GM12878 (cell line): ENCODE data around the gene CALHM4. TPM values are rescaled to one million over a fixed set of nuclear protein-coding genes. Genes with fewer than 3 reads are reported as not detected.

Experiments
- ATAC-seq: fragments of 200-7000 bp; cut with Tn5 transposase; 3 replicates; pipeline ENCODE4 v1.9.1; 2020; ENCODE audit warnings: mild to moderate bottlenecking, moderate library complexity
- BruUV-seq: library from RNA; stranded (reverse); fragments of 400-500 nt; replicated peaks from 2 replicates; lab custom pipeline; 2021; lab: Mats Ljungman, UMichigan
- CTCF ChIA-PET: fragments of 300-600 bp; sonication (Branson Sonifier 250); formaldehyde crosslinking; extraction: SDS; loops from one replicate; lab custom pipeline; 2021; ENCODE audit warnings: inconsistent platforms; lab: Yijun Ruan, JAX
- POLR2A ChIA-PET: fragments of 350-600 bp; formaldehyde crosslinking; extraction: SDS; loops from one replicate; lab custom pipeline; 2021; ENCODE audit warnings: inconsistent platforms; lab: Charles Lee
- RAD21 ChIA-PET: fragments of 300-600 bp; sonication (Branson Sonifier 250); formaldehyde crosslinking; loops from one replicate; lab custom pipeline; 2023; ENCODE audit warnings: antibody characterized with exemption; ENCODE audit not compliant: unreplicated experiment; lab: Charles Lee
- SMC1A ChIA-PET: fragments of 300-600 bp; sonication (Branson Sonifier 250); formaldehyde crosslinking; loops from one replicate; lab custom pipeline; 2023; ENCODE audit not compliant: unreplicated experiment, uncharacterized antibody; lab: Charles Lee
- DNase-seq: peaks from one replicate; pipeline ENCODE4 v3.0.0-alpha.2; 2011; ENCODE audit warnings: low read depth, low spot score
- FAIRE-seq: peaks from 3 replicates; lab custom pipeline; 2011; peaks lifted over from hg19 to GRCh38; lab: Jason Lieb, UNC
- H2AFZ ChIP-seq: 2 replicates; pipeline ENCODE4 v1.6.0; 2011; ENCODE audit warnings: low read depth, low read length, control low read depth; ENCODE audit not compliant: control insufficient read depth
- H3K27ac ChIP-seq: 2 replicates; pipeline ENCODE4 v1.5.1; 2011; ENCODE audit warnings: control low read depth; ENCODE audit not compliant: control insufficient read depth, insufficient read depth
- H3K27me3 ChIP-seq, 2 experiments: replicated peaks in 1 of 2; 2 replicates each; pipeline versions ENCODE4 v1.6.0 to v1.6.1; 2011; ENCODE audit warnings: low read length in 1 of 2; ENCODE audit not compliant: control insufficient read depth in 2 of 2, insufficient read depth in 2 of 2
- H3K36me3 ChIP-seq, 2 experiments: 2 replicates each; pipeline ENCODE4 v1.5.1; 2011; ENCODE audit warnings: low read length in 1 of 2; ENCODE audit not compliant: control insufficient read depth in 2 of 2, insufficient read depth in 2 of 2
- H3K4me1 ChIP-seq: 2 replicates; pipeline ENCODE4 v1.6.1; 2011; ENCODE audit warnings: mild to moderate bottlenecking, low read length, moderate library complexity, mixed read lengths; ENCODE audit not compliant: control insufficient read depth, insufficient read depth
- H3K4me2 ChIP-seq: 2 replicates; pipeline ENCODE4 v1.6.0; 2011; ENCODE audit warnings: control low read depth; ENCODE audit not compliant: control insufficient read depth, insufficient read depth
- H3K4me3 ChIP-seq: fragments of 200-600 bp; sonication (generic); 2 replicates; pipeline ENCODE4 v1.5.1; 2016
- H3K79me2 ChIP-seq: 2 replicates; pipeline ENCODE4 v1.6.0; 2011; ENCODE audit warnings: low read length; ENCODE audit not compliant: control insufficient read depth, insufficient read depth
- H3K9ac ChIP-seq: 2 replicates; pipeline ENCODE4 v1.8.0; 2011; ENCODE audit warnings: low read length, control low read depth, mixed read lengths; ENCODE audit not compliant: control insufficient read depth, insufficient read depth
- H3K9me3 ChIP-seq: replicated peaks from 3 replicates; pipeline ENCODE4 v1.5.1; 2011; ENCODE audit warnings: mild to moderate bottlenecking, low read length; ENCODE audit not compliant: control insufficient read depth, insufficient read depth
- H4K20me1 ChIP-seq: 2 replicates; pipeline ENCODE4 v1.6.0; 2011; ENCODE audit not compliant: control insufficient read depth, insufficient read depth
- CREB1 ChIP-seq: IDR thresholded peaks from 2 replicates; pipeline ENCODE4 v1.6.1; 2012; ENCODE audit warnings: low read depth, mild to moderate bottlenecking, inconsistent platforms
- ESRRA ChIP-seq: IDR thresholded peaks from 2 replicates; pipeline ENCODE4 v1.6.1; 2012; ENCODE audit warnings: mild to moderate bottlenecking, low read length, improper control_type of control experiment
- FOXM1 ChIP-seq: IDR thresholded peaks from 2 replicates; pipeline ENCODE4 v1.6.1; 2012; ENCODE audit warnings: low read depth, mild to moderate bottlenecking, inconsistent platforms, low read length, moderate library complexity
- HDGF ChIP-seq: fragments of 450-650 bp; IDR thresholded peaks from 2 replicates; pipeline ENCODE4 v1.6.1; 2016; ENCODE audit warnings: antibody characterized with exemption
- MAX ChIP-seq: IDR thresholded peaks from 2 replicates; pipeline ENCODE4 v1.6.1; 2012; ENCODE audit warnings: low read depth, low read length, improper control_type of control experiment
- MYC ChIP-seq: IDR thresholded peaks from 2 replicates; pipeline ENCODE4 v1.6.1; 2011; ENCODE audit warnings: mild to moderate bottlenecking, low read length, moderate library complexity, inconsistent platforms; ENCODE audit not compliant: insufficient read depth, insufficient replicate concordance, insufficient read length, severe bottlenecking
- NRF1 ChIP-seq: conservative IDR thresholded peaks from 2 replicates; pipeline ENCODE4 v1.6.1; 2011; ENCODE audit warnings: mild to moderate bottlenecking, low read depth, low read length, improper control_type of control experiment
- PAX5 ChIP-seq: IDR thresholded peaks from 2 replicates; pipeline ENCODE4 v1.6.1; 2011; ENCODE audit warnings: low read depth, low read length, borderline replicate concordance
- PAX8 ChIP-seq: fragments of 450-650 bp; IDR thresholded peaks from 2 replicates; pipeline ENCODE4 v1.6.1; 2017; ENCODE audit warnings: mild to moderate bottlenecking, moderate library complexity
- RB1 ChIP-seq: fragments of 450-650 bp; formaldehyde crosslinking; IDR thresholded peaks from 2 replicates; pipeline ENCODE4 v1.6.1; 2017; ENCODE audit warnings: mild to moderate bottlenecking, borderline replicate concordance
- SPI1 ChIP-seq: IDR thresholded peaks from 2 replicates; pipeline ENCODE4 v1.6.1; 2011; ENCODE audit warnings: low read depth, mild to moderate bottlenecking, low read length, moderate library complexity, borderline replicate concordance; ENCODE audit not compliant: insufficient read depth
- SREBF1 ChIP-seq: IDR thresholded peaks from 2 replicates; pipeline ENCODE4 v1.6.1; 2012; ENCODE audit warnings: mild to moderate bottlenecking, low read length
- SREBF2 ChIP-seq: IDR thresholded peaks from 2 replicates; pipeline ENCODE4 v1.6.1; 2012; ENCODE audit warnings: mild to moderate bottlenecking, low read length
- STAT3 ChIP-seq: IDR thresholded peaks from 2 replicates; pipeline ENCODE4 v1.6.1; 2011; ENCODE audit warnings: low read depth, low read length, improper control_type of control experiment
- TBL1XR1 ChIP-seq: IDR thresholded peaks from 2 replicates; pipeline ENCODE4 v1.6.1; 2012; ENCODE audit warnings: low read depth, low read length, improper control_type of control experiment
- ZBTB40 ChIP-seq: fragments of 450-650 bp; IDR thresholded peaks from 2 replicates; pipeline ENCODE4 v1.6.1; 2016; ENCODE audit warnings: mild to moderate bottlenecking, moderate library complexity, borderline replicate concordance
- WGBS: methylation state at CpG from one replicate; pipeline ENCODE4 v1.1.6; 2016; ENCODE audit warnings: low lambda C conversion rate; ENCODE audit not compliant: insufficient replicate concordance, insufficient coverage; ENCODE audit errors: missing lambda C conversion rate; 5-methylcytosine and 5-hydroxymethylcytosine counted together
- in situ Hi-C: fragments of 300-500 bp; cut with MboI; formaldehyde crosslinking; loops from 9 replicates; pipeline ENCODE4 v1.14.3; 2018; ENCODE audit warnings: mixed read lengths
- intact Hi-C: fragments of 100-400 bp; cut with micrococcal nuclease; formaldehyde crosslinking; loops from one replicate; pipeline ENCODE4 v1.14.2; 2022; ENCODE audit not compliant: unreplicated experiment
- polyA plus RNA-seq, 11 experiments: library from polyadenylated mRNA; depleted of rRNA in 4 of 11; unstranded in 6 of 11; stranded (reverse) in 5 of 11; fragments of >200 nt; fragmentation: Nextera tagmentation in 4 of 11; fragmentation: Illumina TruSeq in 1 of 11; extraction: Ambion mirVana in 4 of 11; extraction: Trizol in 1 of 11; gene quantifications; 1 replicate in 1 of 11; 2 replicates in 10 of 11; pipeline versions ENCODE4 v1.2.1 to v1.2.3, GENCODE V29; 2011 to 2016; ENCODE audit warnings: inconsistent platforms in 2 of 11, missing spikeins in 2 of 11, low read depth in 1 of 11
- total RNA-seq, 4 experiments: library from RNA; depleted of rRNA in 3 of 4; stranded (reverse); fragments of >200 nt in 3 of 4; fragmentation: Illumina TruSeq in 1 of 4; extraction: Trizol in 1 of 4; gene quantifications; 2 replicates each; pipeline versions ENCODE4 v1.2.1 to v1.2.3, GENCODE V29; 2013 to 2021
- TF ChIP-seq, protein P1 (sequence below): fragments of 450-650 bp; formaldehyde crosslinking; IDR thresholded peaks from 2 replicates; pipeline ENCODE4 v1.4.0; 2022; ENCODE audit warnings: mild to moderate bottlenecking, moderate library complexity

The CALHM4 gene
- total and polyA plus RNA-seq, 10 of the 15 experiments (the other 5 are each of a cell fraction or from before 2014, with no cell fraction given), result not detected

- H3K4me3 ChIP-seq, result peak overlapping the region; percentile 88
- no peaks in the 10 kb centered on the region for H4K20me1 ChIP-seq
- H3K36me3 ChIP-seq, result 0 out of 4 replicates have a peak, but pooled peaks cover 0 to 3% of the 10 kb centered on the region in 2 experiments
- H3K27me3 ChIP-seq, result no peaks in the 10 kb centered on the region
- H3K9me3 ChIP-seq, result no peaks in the 10 kb centered on the region
- H3K4me2 ChIP-seq, result peak overlapping the region; percentile 32; the same call in 1 of the 2 replicates
- peaks cover 5% of the 10 kb centered on the region; the same call in 1 of the 2 replicates for H3K4me1 ChIP-seq
- DNase-seq (no peak), ATAC-seq (no peak), FAIRE-seq (no peak)
- intact Hi-C loops, result loop anchor here (2.0 to 5.0 kb wide), 2 partner anchors 109 to 294 kb away; partner anchors contain the start of genes KPNA5 and TSPYL1
- peak overlapping the region; percentile 95 for H3K9ac ChIP-seq
- ChIA-PET POLR2A (interaction anchor here (0.7 to 1.7 kb wide), 8 partner anchors 11 to 471 kb away, joined by 3 to 11 read pairs (median 4); partner anchors contain the start of genes DSE, NT5DC1 and ZUP1), RAD21 (interaction anchor here (0.9 to 2.4 kb wide), 5 partner anchors 11 to 301 kb away, joined by 3 to 7 read pairs (median 3); partner anchors contain the start of gene TSPYL1), SMC1A (interaction anchor here (1.2 to 3.4 kb wide), 6 partner anchors 8 to 292 kb away, joined by 3 to 18 read pairs (median 7); partner anchors contain the start of gene TSPYL1), CTCF (interaction anchor here (0.7 to 3.5 kb wide), 14 partner anchors 9 to 355 kb away, joined by 3 to 17 read pairs (median 5); partner anchors contain the start of gene TSPYL4)
- TSS peak; percentile 61 for BruUV-seq
- H2AFZ ChIP-seq, result peak overlapping the region; percentile 88
- in situ Hi-C loops, result no loop called here
- TF ChIP-seq FOXM1 (no peak), MYC (no peak), CREB1 (no peak), PAX5 (no peak), MAX (no peak), PAX8 (no peak), SPI1 (no peak), NRF1 (no peak), RB1 (no peak), TBL1XR1 (no peak), ZBTB40 (no peak), SREBF2 (0 out of 2 replicates have a peak, but pooled peaks have one; percentile 5), HDGF (0 out of 2 replicates have a peak, but pooled peaks have one; percentile 23), STAT3 (no peak), ESRRA (no peak), SREBF1 (no peak)
- TF ChIP-seq, protein P1, sequence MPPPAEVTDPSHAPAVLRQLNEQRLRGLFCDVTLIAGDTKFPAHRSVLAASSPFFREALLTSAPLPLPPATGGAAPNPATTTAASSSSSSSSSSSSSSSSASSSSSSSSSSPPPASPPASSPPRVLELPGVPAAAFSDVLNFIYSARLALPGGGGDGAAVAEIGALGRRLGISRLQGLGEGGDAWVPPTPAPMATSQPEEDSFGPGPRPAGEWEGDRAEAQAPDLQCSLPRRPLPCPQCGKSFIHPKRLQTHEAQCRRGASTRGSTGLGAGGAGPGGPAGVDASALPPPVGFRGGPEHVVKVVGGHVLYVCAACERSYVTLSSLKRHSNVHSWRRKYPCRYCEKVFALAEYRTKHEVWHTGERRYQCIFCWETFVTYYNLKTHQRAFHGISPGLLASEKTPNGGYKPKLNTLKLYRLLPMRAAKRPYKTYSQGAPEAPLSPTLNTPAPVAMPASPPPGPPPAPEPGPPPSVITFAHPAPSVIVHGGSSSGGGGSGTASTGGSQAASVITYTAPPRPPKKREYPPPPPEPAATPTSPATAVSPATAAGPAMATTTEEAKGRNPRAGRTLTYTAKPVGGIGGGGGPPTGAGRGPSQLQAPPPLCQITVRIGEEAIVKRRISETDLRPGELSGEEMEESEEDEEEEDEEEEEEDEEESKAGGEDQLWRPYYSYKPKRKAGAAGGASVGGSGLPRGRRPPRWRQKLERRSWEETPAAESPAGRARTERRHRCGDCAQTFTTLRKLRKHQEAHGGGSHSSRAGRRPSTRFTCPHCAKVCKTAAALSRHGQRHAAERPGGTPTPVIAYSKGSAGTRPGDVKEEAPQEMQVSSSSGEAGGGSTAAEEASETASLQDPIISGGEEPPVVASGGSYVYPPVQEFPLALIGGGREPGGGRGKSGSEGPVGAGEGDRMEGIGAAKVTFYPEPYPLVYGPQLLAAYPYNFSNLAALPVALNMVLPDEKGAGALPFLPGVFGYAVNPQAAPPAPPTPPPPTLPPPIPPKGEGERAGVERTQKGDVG, result no peak
- peaks cover 41% of the 10 kb centered on the region for H3K79me2 ChIP-seq
- H3K27ac ChIP-seq, result peak overlapping the region; percentile 81
- WGBS, result 1% methylated on average over 12 of the region's 12 CpGs
These were observed 18.1 kb downstream of the CALHM4 start for GRCh38 chr6:116571683-116572000.
